Measurements from ENCODE around the gene RASA1.

DNA sequence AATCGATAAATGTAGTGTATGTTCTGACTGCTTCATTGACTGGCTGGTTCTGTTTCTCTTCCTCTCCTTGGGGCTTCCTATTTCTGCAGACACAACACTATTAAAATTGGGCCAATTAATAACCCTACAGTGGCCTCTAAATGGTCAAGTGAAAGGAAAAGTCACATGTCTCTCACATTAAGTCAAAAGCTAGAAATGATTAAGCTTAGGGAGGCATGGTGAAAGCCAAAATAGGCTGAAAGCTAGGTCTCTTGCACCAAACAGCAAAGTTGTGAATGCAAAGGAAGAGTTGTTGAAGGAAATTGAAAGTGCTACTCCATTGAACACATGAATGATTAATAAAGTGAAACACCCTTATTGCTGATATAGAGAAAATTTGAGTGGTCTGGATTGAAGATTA lies 86.8 kb downstream of the RASA1 start:
- TF ChIP-seq, protein P1, sequence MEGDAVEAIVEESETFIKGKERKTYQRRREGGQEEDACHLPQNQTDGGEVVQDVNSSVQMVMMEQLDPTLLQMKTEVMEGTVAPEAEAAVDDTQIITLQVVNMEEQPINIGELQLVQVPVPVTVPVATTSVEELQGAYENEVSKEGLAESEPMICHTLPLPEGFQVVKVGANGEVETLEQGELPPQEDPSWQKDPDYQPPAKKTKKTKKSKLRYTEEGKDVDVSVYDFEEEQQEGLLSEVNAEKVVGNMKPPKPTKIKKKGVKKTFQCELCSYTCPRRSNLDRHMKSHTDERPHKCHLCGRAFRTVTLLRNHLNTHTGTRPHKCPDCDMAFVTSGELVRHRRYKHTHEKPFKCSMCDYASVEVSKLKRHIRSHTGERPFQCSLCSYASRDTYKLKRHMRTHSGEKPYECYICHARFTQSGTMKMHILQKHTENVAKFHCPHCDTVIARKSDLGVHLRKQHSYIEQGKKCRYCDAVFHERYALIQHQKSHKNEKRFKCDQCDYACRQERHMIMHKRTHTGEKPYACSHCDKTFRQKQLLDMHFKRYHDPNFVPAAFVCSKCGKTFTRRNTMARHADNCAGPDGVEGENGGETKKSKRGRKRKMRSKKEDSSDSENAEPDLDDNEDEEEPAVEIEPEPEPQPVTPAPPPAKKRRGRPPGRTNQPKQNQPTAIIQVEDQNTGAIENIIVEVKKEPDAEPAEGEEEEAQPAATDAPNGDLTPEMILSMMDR (IDR thresholded peaks at IDR 0.05 in 4 of 5, conservative IDR thresholded peaks at IDR 0.05 in 1 of 5), result no peak
- TF ChIP-seq POLR2A (IDR thresholded peaks at IDR 0.05), result no peak

Measured in gastrocnemius medialis (tissue), 4 donors.